ENCODE measurements around the gene ARL14EPL.

ARL14EPL gene

GRCh38 chr5:116032094-116032517, at the start of gene ARL14EPL:
TSS of gene ARL14EPL (plus strand) at chr5:116032472. CDS start at chr5:116051466, 18,994 bp downstream.
- no peak for DNase-seq

DNA sequence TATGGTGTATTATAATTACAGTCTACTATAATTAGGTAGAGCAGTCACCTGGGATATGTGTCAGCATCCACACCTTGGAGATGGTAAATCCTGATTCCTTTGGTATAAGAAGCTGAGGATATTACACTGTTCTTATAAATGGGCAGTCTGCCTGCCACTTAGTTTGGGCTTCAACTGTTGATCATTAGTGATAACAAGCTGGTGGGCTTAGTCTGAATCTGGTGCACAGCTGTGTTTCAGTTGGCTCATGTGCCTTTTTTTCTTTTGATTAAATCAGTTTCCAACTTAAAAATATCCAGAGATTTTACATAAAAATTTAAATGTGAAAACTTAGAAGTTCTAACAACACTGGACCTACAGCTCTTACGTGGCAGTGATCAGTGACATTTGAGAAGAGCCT, 48.8 kb upstream of the ARL14EPL start:
- DNase-seq: no peak

- DNase-seq: no peak
Measured at GRCh38 chr5:115985802-115986757, 46.2 kb upstream of the ARL14EPL start.

GRCh38 chr5:115988002-115988401, 44.3 kb upstream of the ARL14EPL start:
- no peak for DNase-seq

DNA sequence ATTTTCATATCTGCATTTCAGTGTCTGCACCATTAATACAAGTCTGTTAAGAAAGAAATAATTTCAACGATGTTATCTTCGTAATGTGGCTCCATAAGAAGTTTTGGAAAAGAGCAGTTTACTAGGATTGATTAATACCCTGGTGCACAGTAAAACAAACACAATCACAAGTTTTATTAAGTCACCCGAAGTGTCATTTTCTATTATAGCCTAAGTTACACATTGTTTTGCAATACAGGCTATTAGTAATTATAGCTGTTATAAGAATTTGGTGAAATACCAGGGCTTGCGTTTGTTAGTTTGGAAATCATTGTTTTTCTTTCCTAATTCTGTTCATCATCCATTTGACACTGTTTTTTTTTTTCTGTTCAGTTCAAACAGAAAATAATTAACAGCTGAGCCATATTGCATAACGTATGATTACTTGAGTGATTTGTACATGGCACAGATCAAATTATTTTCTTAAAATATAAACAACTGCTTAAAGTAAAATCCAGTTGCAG, 39.4 kb upstream of the ARL14EPL start:
- no peak for DNase-seq

DNA sequence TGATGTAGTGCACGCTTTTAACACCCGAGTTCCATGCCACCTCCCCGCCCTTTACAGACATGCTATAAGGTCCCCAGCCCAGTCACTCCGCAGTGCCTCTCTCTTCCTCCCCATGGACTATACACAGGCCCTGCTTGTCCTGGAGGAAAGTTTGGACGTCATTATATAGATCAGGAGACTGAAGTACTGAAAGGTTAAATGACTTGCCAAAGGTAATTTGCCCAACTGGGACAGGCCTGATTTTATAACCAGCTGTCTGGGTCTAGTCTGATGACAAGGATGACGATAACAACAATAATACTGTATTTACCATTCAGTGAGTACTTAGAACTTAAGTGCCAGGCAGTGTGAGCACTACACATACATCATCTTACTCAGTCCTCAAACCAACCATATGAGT, 36.9 kb upstream of the ARL14EPL start:
- no peak for DNase-seq

- DNase-seq: no peak
Measured at GRCh38 chr5:116002116-116002906, 30.0 kb upstream of the ARL14EPL start.

- DNase-seq: no peak
Measured at GRCh38 chr5:116004248-116004647, 28.0 kb upstream of the ARL14EPL start.

GRCh38 chr5:116009806-116010205, 22.5 kb upstream of the ARL14EPL start:
- no peak for DNase-seq

DNA sequence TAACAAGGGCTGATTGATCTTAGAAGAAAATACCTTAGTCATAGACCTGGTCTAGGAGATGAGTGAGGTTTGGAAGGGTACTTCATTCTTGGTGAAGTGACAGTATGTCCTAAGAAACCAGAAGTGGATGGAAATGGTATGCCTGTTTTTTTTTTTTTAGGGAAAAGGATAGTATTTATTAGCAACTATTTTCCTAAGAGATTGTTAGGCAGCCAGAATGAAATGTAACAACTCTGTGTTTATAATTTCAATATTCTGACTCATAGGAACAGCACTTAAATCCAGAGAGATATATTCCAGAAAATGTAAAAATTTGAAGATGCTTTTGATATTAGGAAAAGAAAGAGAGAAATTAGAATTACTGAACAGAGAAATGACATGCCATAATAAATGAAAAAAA, 21.2 kb upstream of the ARL14EPL start:
- DNase-seq: no peak

- DNase-seq: no peak
Measured at GRCh38 chr5:116013207-116013785, 19.0 kb upstream of the ARL14EPL start.

GRCh38 chr5:116013936-116014335, 18.3 kb upstream of the ARL14EPL start:
- DNase-seq: no peak

DNA sequence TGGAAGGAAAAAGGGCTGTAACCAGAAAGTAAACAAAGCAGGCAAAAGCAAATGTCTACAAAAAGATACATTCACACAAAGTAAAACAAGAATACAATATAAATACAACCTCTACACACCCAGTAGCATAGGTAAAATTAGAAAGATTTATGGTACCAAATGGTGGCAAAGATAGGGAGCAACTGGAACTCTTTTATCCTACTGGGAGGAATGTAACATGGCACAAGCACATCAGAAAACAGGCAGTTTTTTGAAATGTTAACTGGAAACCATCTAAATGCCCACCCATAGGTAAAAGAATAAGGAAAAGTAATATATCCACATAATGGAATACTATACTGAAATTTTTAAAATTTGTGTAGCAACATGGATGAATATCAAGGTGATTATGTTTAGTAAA, 8.7 kb upstream of the ARL14EPL start:
- no peak for DNase-seq

DNA sequence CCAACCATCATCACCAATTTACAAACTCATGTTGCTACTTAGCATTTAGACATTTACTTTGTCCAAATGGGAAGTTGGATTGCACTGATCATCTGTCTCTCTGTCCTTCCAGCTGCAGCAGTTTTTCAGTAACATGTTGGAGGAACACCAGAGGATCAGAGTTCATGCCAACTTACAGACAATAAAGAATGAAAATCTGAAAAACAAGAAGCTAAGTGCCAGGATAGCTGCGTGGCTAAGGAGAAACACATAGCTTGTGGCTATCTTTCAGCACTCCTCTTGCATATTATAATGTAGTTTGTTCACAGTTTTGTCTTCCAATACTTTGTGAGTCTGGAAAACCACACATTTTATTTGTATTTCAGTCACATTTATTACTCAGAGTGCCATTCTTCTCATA, 6.4 kb upstream of the ARL14EPL start:
- DNase-seq: no peak

GRCh38 chr5:116032991-116033390, 719 bp downstream of the ARL14EPL start:
- DNase-seq: no peak

GRCh38 chr5:116035123-116035522, 2.9 kb downstream of the ARL14EPL start:
- DNase-seq: no peak

- DNase-seq: no peak
Measured at GRCh38 chr5:116037236-116037822, 5.1 kb downstream of the ARL14EPL start.

DNA sequence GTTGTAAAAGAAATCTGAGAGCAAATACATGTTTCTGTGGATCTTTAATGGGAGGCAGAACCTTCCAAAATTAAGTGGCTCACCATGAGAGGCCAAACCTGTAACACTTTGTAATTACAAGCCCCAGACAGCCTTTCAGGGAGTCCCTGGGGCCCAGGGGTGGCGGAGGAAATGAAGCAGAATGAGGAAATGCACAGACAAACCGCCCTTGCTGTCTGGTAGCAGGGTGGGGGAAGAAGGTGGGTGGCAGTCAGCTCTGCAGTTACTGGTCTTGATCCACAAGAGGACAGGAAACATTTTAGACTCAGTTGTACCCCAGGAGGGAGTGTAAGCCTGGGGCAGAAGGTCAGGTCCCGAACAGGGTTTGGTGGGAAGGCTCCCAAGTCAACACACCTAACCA, 6.5 kb downstream of the ARL14EPL start:
- DNase-seq: no peak

DNA sequence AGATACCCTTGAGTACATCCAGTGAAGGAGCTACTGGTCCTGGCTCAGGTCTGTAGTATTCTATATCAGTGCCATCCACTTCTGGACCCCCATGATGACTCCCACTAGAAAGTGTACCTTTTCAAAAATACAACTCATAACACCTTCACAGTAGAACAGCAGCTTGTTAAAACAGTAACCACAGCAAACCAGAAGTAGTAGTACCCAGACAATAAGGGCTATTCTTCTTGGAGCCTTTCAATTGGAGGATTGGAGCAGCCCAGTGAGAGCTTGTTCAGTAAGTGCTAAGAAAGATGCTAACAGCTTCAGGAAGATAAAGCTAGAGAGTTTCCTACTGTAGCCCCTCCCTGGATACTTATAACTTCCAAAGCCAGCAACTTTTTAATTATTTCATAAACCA, 10.1 kb downstream of the ARL14EPL start:
- DNase-seq: no peak

DNA sequence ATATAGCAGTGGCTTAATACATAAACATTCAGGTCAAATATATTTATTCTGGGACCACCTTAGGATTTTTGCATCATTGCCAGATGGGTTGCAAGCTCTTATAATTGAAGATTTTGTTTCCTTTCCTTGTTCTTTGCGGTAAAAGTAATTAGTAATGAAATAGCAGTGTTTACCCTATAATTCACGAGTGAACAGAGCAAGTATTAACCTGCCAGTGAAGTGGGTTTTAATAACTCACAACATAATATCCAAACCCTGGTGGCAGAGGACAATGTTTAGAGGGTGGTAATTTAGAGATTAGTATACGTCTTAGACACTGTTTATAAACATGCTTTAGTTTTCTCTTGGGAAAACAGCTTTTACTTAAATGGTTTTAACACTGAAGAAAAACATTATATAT, 11.8 kb downstream of the ARL14EPL start:
- DNase-seq: no peak

- no peak for DNase-seq
Measured at GRCh38 chr5:116045821-116046220, 13.5 kb downstream of the ARL14EPL start.

DNA sequence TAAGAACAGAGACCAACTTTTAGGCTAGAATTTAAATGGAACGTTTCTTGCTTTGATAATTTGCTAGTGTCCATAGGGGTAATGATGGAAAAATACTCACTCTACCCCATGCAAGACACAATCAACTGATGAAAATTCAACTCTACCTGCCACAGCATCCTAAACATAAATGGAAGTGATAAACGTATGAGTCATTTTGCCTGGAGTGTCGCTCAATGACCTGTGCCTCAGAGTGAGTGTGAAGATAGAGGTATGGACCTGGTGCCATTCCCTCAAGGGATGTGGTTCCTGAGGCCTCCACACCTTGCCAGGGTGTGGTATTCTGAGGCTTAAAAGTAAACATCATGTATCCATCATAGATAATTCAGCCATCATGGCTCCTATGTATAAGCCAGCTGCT, 14.0 kb downstream of the ARL14EPL start:
- no peak for DNase-seq

DNA sequence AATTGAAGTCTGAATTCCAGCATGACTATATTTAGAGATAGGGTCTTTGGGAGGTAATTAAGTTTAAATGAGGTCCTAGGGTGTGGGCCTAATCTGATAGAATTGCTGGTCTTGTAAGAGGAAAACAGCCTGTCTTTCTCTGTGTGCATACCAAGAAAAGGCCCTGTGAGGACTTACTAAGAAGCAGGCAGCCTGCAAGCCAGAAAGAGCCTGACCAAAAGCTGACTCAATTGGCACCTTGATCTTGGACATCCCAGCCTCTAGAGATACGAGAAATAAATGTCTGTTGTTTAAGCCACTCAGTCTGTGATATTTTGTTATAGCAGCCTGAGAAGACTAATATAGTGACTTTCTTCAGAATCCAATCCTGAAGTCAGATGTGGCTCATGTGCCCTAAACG, 14.6 kb downstream of the ARL14EPL start:
- no peak for DNase-seq
